Activated naive CD8-positive, alpha-beta T cell treated with anti-CD3 and anti-CD28 coated beads, Interleukin-2, amount 10 ng/mL, durations not matched to agents 7 days and 5 days (primary cell): Measurements from ENCODE around the gene DMTF1. TPM values are rescaled to one million over a fixed set of nuclear protein-coding genes. Genes with fewer than 3 reads are reported as not detected.
A peak's percentile ranks its signal among the peaks of the same experiment; 100 is the strongest.
"Not testable (repeated sequence)": the region's sequence is repeated elsewhere in the genome, so short reads cannot be mapped to it uniquely, and the experiment has no call there.

Experiments
- ATAC-seq: fragments of 150-1000 bp; cut with Tn5 transposase; one replicate; pipeline ENCODE4 v1.10.0; 2021; ENCODE audit warnings: low read depth, moderate library complexity
- POLR2A ChIA-PET: fragments of 350-600 bp; sonication (Branson Sonifier 250); formaldehyde crosslinking; loops from one replicate; lab custom pipeline; 2021; ENCODE audit warnings: antibody characterized with exemption; lab: Charles Lee
- DNase-seq: peaks from one replicate; pipeline ENCODE4 v3.0.0; 2021
- H3K27ac Mint-ChIP-seq: one replicate; pipeline ENCODE4 v1.8.0; 2022; ENCODE audit warnings: mild to moderate bottlenecking, mixed read lengths
- H3K27me3 Mint-ChIP-seq: one replicate; pipeline ENCODE4 v1.8.0; 2022; ENCODE audit warnings: mild to moderate bottlenecking, moderate library complexity, mixed read lengths
- H3K36me3 Mint-ChIP-seq: one replicate; pipeline ENCODE4 v1.8.0; 2021; ENCODE audit warnings: mild to moderate bottlenecking, mixed read lengths
- H3K4me1 Mint-ChIP-seq: one replicate; pipeline ENCODE4 v1.8.0; 2021; ENCODE audit warnings: mixed read lengths
- H3K4me3 Mint-ChIP-seq: one replicate; pipeline ENCODE4 v1.8.0; 2022; ENCODE audit warnings: mild to moderate bottlenecking, moderate library complexity, mixed read lengths
- H3K9me3 Mint-ChIP-seq: one replicate; pipeline ENCODE4 v1.8.0; 2021; ENCODE audit warnings: mixed read lengths
- total RNA-seq, 2 experiments: library from RNA; stranded (reverse); gene quantifications; one replicate each; pipeline ENCODE4 v1.2.3, GENCODE V29; 2021

The DMTF1 gene
- total RNA-seq, 2 experiments from 2014 or later: 131 to 137 TPM

DNA sequence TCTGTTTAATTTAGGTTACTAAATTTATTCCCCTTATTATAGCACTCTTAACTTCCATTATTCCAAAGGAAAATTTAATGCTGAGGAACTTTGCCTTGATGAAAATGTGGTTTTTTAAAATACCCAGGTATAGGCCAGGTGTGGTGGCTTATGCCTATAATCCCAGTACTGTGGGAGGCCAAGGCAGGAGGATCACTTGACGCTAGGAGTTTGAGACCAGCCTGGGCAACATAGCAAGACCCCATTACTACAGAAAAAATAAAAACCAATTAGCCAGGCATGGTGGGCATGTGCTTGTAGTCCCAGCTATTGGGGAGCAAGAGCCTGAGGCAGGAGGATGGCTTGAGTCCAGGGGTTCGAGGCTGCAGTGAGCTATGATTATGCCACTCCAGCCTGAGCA is 34.9 kb downstream of the DMTF1 start:
- H3K27ac Mint-ChIP-seq: no peak overlapping the region
- ATAC-seq: no peak
- POLR2A ChIA-PET: no interaction called here
- no peaks in the 10 kb centered on the region for H3K27me3 Mint-ChIP-seq
- H3K4me1 Mint-ChIP-seq: peaks cover 19% of the 10 kb centered on the region
- peaks cover 58% of the 10 kb centered on the region for H3K36me3 Mint-ChIP-seq
- DNase-seq: no peak
- no peaks in the 10 kb centered on the region for H3K9me3 Mint-ChIP-seq
- no peak overlapping the region for H3K4me3 Mint-ChIP-seq

DNA sequence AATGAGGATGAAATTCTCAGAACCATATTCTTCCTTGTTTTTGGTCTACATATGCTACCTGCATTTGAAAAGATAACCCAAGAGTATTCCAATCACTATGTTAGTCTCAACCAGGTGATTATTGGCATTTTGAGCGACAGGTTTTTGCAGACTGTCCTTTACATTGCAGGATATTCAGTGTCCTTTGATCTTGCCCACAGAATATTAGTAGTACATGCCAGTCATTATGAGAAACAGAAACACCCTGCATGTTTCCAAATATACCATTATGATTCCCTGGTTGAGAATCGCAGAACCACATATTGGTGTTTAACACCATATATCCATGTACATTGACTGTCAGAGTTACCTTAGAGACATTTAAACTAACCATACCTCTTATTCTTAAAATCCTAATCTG is 36.7 kb downstream of the DMTF1 start:
- POLR2A ChIA-PET: no interaction called here
- Mint-ChIP-seq H3K4me3 (no peak overlapping the region), H3K36me3 (peaks cover 50% of the 10 kb centered on the region), H3K27ac (no peak overlapping the region), H3K4me1 (peaks cover 15% of the 10 kb centered on the region), H3K27me3 (no peaks in the 10 kb centered on the region), H3K9me3 (no peaks in the 10 kb centered on the region)
- ATAC-seq: no peak
- DNase-seq: no peak

DNA sequence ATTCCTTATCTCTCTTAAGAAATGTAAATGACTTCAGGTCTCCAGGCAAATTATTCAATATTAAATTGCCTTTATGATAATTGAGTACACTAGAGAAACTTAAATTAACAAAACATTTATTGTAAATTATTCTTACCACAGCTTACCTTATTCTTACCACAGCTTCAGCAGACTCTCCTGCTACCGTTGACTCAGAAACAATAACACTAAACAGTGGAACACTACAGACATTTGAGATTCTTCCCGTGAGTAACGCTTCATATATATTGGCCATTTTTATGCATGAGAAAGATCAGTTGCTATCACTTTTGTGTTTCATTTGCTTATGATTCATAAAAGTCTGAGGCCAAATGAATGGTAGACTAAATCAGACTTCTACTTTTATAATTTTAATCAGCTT is 38.5 kb downstream of the DMTF1 start:
- Mint-ChIP-seq H3K27ac (no peak overlapping the region), H3K4me3 (no peak overlapping the region), H3K27me3 (no peaks in the 10 kb centered on the region), H3K36me3 (peaks cover 37% of the 10 kb centered on the region), H3K9me3 (no peaks in the 10 kb centered on the region), H3K4me1 (peaks cover 14% of the 10 kb centered on the region)
- no peak for ATAC-seq
- POLR2A ChIA-PET: interaction anchor here (1.0 kb wide), 1 partner anchor 39 kb away, joined by 4 read pairs; the partner anchor contains the start of gene DMTF1
- no peak for DNase-seq

DNA sequence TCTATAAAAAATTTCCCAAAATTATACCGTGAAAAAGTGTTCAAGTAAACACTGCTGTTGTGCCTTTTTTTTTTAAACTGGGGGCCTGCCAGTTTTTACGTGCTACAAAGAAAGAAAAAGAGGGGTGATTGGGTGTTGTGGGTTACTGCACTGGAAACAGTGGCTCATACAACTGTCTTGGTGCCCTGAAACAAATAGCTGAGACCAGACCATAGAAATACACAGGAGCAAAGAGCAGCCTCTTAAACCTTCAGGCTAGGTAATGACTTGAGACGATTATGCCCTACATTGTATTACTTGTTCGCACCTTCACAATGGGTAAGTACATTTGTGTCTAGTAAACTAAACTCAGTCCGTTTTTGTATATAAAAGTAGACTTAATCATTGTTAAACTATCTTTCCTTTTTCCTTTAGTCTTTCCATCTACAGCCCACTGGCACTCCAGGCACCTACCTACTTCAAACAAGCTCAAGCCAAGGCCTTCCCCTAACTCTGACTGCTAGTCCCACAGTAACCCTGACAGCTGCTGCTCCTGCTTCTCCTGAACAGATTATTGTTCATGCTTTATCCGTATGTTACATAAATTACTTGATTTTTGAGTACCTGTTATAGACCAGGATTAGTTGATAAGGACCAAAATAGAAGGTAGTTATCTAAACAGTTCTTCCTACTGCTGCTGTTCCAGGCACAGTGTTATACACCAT is 40.7 kb downstream of the DMTF1 start:
- ATAC-seq (no peak), DNase-seq (no peak)
- Mint-ChIP-seq H3K9me3 (no peaks in the 10 kb centered on the region), H3K36me3 (peaks cover 42% of the 10 kb centered on the region), H3K4me1 (peaks cover 19% of the 10 kb centered on the region), H3K4me3 (no peak overlapping the region), H3K27me3 (no peaks in the 10 kb centered on the region), H3K27ac (no peak overlapping the region)
- POLR2A ChIA-PET: interaction anchor here (0.7 kb wide), 1 partner anchor 10 kb away, joined by 5 read pairs; no protein-coding TSS in a partner anchor

DNA sequence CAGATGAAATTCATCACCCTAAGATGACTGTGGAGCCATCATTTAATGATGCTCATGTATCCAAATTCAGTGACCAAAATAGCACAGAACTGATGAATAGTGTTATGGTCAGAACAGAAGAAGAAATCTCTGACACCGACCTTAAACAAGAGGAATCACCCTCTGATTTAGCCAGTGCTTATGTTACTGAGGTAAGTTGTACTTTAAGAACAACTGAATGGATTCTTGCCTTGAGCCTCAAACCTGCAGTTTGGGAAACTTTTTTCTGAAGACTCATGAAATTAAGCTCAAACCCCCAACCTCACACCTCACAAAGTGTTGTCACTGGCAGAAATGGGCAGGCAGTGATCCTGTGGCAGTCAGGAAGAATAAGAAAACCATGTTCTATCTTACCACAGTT is 41.7 kb downstream of the DMTF1 start:
- H3K27me3 Mint-ChIP-seq: no peaks in the 10 kb centered on the region
- DNase-seq (no peak), ATAC-seq (no peak)
- H3K36me3 Mint-ChIP-seq: peaks cover 44% of the 10 kb centered on the region
- no peaks in the 10 kb centered on the region for H3K9me3 Mint-ChIP-seq
- POLR2A ChIA-PET: interaction anchor here (1.2 kb wide), 1 partner anchor 11 kb away, joined by 3 read pairs; no protein-coding TSS in a partner anchor
- H3K27ac Mint-ChIP-seq: no peak overlapping the region
- peaks cover 16% of the 10 kb centered on the region for H3K4me1 Mint-ChIP-seq
- H3K4me3 Mint-ChIP-seq: no peak overlapping the region

DNA sequence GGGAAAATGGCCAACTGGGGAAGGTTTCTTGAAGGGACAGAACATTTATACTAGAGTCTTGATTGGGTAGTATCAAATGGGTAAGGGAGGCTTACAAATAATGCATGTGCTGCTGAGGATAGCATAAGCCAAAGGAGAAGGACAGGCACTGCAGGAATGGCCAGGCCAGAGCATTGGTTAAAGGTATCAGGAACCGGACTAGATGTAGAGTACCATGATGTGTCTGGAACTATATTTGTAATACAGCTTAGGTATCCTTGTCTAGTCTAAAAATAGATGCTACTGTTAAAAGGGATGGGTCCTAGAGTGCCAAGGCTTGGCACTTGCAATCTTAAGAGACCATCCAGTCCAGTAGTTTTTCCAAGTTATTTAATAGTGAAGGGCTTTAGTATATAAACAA is 47.0 kb downstream of the DMTF1 start:
- Mint-ChIP-seq H3K27me3 (no peaks in the 10 kb centered on the region), H3K4me1 (peaks cover 21% of the 10 kb centered on the region), H3K4me3 (no peak overlapping the region), H3K9me3 (peaks cover 13% of the 10 kb centered on the region), H3K27ac (peak overlapping the region; percentile 14), H3K36me3 (peaks cover 69% of the 10 kb centered on the region)
- POLR2A ChIA-PET: interaction anchor here (1.0 to 2.5 kb wide), 3 partner anchors 18 to 25 kb away, joined by 3 to 10 read pairs (median 5); partner anchors contain the start of gene TMEM243
- ATAC-seq (no peak), DNase-seq (no peak)

DNA sequence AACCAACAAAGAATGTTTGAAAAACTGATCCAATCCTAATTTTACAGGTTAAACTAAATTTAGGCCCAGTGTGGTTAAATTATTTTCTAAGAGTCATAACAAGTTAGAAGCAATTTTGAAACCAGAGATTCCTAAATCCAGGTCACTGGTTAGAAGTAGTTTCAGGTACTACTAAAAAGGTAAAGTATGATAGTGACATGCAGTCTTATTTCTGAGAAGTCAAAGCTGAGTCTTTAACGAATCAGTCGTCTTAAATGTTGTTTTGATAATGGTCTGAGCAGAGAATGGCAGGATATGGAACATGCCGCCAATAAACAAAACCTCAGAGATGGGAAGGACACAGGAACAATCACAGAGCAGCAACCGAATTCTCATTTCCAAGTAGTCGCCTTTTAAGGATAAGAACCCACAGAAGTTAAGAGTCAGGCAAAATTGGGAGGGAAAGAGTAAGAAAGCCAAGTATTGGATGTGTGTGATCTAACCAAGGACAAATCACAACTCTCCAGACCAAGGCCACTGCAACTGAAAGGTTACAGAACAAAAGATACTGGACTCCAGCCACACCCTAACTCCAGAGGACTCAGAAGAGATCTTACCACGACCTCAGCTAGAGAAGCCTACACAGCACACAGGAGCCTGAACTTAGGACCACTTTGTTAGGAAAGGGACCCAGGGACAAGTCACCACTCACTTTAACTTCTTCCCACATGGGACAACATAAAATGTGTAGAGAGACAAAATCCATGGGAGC is 47.6 kb downstream of the DMTF1 start:
- Mint-ChIP-seq H3K4me1 (peaks cover 21% of the 10 kb centered on the region), H3K9me3 (peaks cover 15% of the 10 kb centered on the region), H3K36me3 (peaks cover 74% of the 10 kb centered on the region), H3K27ac (peak overlapping the region; percentile 3), H3K27me3 (no peaks in the 10 kb centered on the region), H3K4me3 (no peak overlapping the region)
- POLR2A ChIA-PET: interaction anchor here (1.6 to 2.5 kb wide), 2 partner anchors 17 to 20 kb away, joined by 5 to 10 read pairs; partner anchors contain the start of gene TMEM243
- DNase-seq (no peak), ATAC-seq (no peak)

DNA sequence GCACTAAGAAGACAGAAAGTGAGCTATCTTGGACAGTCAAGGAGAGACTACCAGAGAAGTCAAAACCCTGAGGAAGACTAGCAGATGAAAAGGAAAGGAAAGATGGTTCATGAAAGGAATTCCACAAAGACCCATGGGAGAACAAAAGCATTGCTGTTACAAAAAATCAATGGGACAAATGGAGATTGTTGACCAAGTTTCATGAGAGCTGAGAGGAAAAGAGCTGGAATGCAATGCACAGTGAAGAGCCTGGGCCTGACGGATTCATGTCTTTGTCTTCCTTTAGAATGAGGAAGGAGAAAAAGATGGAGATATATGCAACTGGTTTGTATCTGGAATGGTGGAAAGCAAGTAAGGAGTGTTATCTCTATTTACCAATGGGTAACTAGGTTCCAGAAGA is 50.0 kb downstream of the DMTF1 start:
- Mint-ChIP-seq H3K27ac (peak overlapping the region; percentile 3), H3K4me3 (no peak overlapping the region)

DNA sequence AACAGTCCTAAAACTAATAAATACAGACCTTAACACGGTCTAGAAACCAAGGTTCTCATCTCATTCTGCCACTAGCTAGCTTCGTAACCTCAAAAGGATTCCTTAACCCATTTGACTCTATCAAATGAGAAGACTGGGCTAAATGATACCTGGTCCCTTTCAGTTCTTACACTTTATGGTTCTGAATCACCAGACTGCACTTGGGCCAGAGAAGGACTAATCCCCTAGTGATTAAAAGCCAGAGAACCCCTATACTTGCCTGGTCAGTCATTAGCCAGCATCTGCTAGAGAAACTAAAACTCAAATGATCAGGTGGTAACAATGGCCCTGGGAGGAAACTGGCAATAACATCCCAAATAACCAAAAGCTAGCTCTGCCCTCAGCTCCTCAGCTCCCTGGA is 50.5 kb downstream of the DMTF1 start:
- Mint-ChIP-seq H3K4me1 (peaks cover 14% of the 10 kb centered on the region), H3K36me3 (peaks cover 86% of the 10 kb centered on the region), H3K27ac (no peak overlapping the region), H3K4me3 (no peak overlapping the region), H3K27me3 (no peaks in the 10 kb centered on the region), H3K9me3 (peaks cover 28% of the 10 kb centered on the region)
- DNase-seq (no peak), ATAC-seq (no peak)
- POLR2A ChIA-PET: interaction anchor here (0.7 to 1.0 kb wide), 2 partner anchors 9 to 10 kb away, joined by 3 to 5 read pairs; no protein-coding TSS in a partner anchor

More for the DNA sequence above, 50.0 kb downstream of the DMTF1 start:
- no peak for ATAC-seq
- DNase-seq: no peak
- H3K36me3 Mint-ChIP-seq: peaks cover 85% of the 10 kb centered on the region
- H3K9me3 Mint-ChIP-seq: peaks cover 28% of the 10 kb centered on the region
- POLR2A ChIA-PET: interaction anchor here (0.6 to 1.0 kb wide), 2 partner anchors 17 to 18 kb away, joined by 3 read pairs; partner anchors contain the start of gene TMEM243
- peaks cover 16% of the 10 kb centered on the region for H3K4me1 Mint-ChIP-seq
- H3K27me3 Mint-ChIP-seq: no peaks in the 10 kb centered on the region

DNA sequence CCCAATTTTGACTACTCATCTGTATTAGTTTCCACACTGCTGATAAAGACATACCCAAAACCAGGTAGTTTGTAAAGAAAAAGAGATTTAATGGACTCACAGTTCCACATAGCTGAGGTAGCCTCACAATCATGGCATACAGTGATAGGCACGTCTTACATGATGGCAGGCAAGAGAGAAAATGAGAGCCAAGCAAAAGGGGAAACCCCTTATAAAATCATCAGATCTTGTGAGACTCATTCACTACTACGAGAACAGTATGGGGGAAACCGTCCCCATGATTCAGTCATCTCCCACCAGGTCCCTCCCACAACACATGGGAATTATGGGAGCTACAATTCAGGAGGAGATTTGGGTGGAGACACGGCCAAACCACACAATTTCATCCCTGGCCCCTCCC is 51.7 kb downstream of the DMTF1 start:
- DNase-seq, ATAC-seq, H3K27ac Mint-ChIP-seq, H3K4me3 Mint-ChIP-seq, H3K27me3 Mint-ChIP-seq: not testable (repeated sequence)
- Mint-ChIP-seq H3K9me3 (peaks cover 30% of the 10 kb centered on the region), H3K36me3 (peaks cover 87% of the 10 kb centered on the region), H3K4me1 (peaks cover 19% of the 10 kb centered on the region)
- POLR2A ChIA-PET: interaction anchor here (2.0 kb wide), 1 partner anchor 13 kb away, joined by 8 read pairs; no protein-coding TSS in a partner anchor

DNA sequence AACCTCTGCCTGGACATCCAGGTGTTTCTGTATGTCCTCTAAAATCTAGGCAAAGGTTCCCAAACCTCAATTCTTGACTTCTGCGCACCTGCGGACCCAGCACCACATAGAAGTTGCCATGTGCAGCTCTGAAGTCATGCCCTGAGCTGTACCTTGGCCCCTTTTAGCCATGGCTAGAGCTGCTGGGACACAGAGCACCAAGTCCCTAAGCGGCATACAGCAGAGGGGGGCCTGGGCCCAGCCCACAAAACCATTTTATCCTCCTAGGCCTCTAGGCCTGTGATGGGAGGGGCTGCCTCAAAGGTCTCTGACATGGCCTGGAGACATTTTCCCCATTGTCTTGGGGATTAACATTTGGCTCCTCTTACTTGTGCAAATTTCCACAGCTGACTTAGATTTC is 52.7 kb downstream of the DMTF1 start:
- Mint-ChIP-seq H3K36me3 (peaks cover 86% of the 10 kb centered on the region), H3K4me1 (peaks cover 21% of the 10 kb centered on the region), H3K27ac (no peak overlapping the region), H3K27me3 (no peaks in the 10 kb centered on the region), H3K4me3 (no peak overlapping the region), H3K9me3 (peaks cover 33% of the 10 kb centered on the region)
- ATAC-seq (no peak), DNase-seq (no peak)
- POLR2A ChIA-PET: interaction anchor here (1.2 to 2.0 kb wide), 2 partner anchors 12 to 16 kb away, joined by 5 to 8 read pairs; partner anchors contain the start of gene TMEM243

DNA sequence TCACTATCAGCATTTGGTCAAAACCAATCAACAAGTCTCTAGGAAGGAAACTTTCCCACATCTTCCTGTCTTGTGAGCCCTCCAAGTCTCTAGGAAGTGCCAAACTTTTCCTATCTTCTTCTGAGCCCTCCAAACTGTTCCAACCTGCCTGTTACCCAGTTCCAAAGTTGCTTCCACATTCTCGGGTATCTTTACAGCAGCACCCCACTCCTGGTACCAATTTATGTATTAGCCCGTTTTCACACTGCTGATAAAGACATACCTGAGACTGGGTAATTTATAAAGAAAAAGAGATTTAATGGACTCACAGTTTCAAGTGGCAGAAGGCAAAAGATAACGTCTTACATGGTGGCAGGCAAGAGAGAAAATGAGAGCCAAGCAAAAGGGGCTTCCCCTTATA is 53.4 kb downstream of the DMTF1 start:
- peaks cover 82% of the 10 kb centered on the region for H3K36me3 Mint-ChIP-seq
- ATAC-seq, H3K27ac Mint-ChIP-seq, H3K27me3 Mint-ChIP-seq, H3K4me3 Mint-ChIP-seq, POLR2A ChIA-PET, DNase-seq: not testable (repeated sequence)
- peaks cover 20% of the 10 kb centered on the region for H3K4me1 Mint-ChIP-seq
- peaks cover 33% of the 10 kb centered on the region for H3K9me3 Mint-ChIP-seq

DNA sequence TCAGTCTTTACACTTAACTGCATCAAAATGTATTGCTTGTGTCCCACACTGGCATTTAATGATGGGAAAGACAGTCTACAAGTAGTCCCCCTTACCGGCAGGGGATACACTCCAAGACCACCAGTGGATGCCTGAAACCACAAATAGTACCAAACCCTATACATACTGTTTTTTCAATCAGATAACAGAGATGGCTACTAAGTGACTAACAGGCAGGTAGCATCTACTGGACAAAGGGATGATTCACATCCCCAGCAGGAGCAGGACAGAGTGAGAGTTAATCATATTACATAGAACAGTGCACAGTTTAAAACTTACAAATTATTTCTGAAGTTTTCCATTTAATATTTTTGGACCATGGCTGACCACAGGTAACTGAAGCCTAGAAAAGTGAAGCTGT is 54.1 kb downstream of the DMTF1 start:
- POLR2A ChIA-PET: no interaction called here
- no peaks in the 10 kb centered on the region for H3K27me3 Mint-ChIP-seq
- H3K27ac Mint-ChIP-seq: no peak overlapping the region
- peaks cover 24% of the 10 kb centered on the region for H3K4me1 Mint-ChIP-seq
- ATAC-seq (no peak), DNase-seq (no peak)
- H3K4me3 Mint-ChIP-seq: no peak overlapping the region
- peaks cover 33% of the 10 kb centered on the region for H3K9me3 Mint-ChIP-seq
- H3K36me3 Mint-ChIP-seq: peaks cover 78% of the 10 kb centered on the region
